HG02798 (cell line): Measurements from ENCODE around the gene TMEM42.
"Not testable (repeated sequence)": the region's sequence is repeated elsewhere in the genome, so short reads cannot be mapped to it uniquely, and the experiment has no call there.

ENCODE experiments used
- ATAC-seq: cut with Tn5 transposase; IDR thresholded peaks from one replicate; pipeline ENCODE4 v1.9.1; 2021; ENCODE audit warnings: mild to moderate bottlenecking; ENCODE audit not compliant: unreplicated experiment, poor library complexity

TMEM42 gene

GRCh38 chr3:44861412-44862225 lies at the start of gene TMEM42:
Gene TMEM42 (plus strand): TSS chr3:44861912. CDS start chr3:44861925, 13 bp downstream.
- peak; percentile 97 for ATAC-seq

GRCh38 chr3:44814751-44815150 lies 47.0 kb upstream of the TMEM42 start:
- no peak for ATAC-seq

GRCh38 chr3:44816334-44816733 lies 45.4 kb upstream of the TMEM42 start:
- ATAC-seq, result not testable (repeated sequence)

DNA sequence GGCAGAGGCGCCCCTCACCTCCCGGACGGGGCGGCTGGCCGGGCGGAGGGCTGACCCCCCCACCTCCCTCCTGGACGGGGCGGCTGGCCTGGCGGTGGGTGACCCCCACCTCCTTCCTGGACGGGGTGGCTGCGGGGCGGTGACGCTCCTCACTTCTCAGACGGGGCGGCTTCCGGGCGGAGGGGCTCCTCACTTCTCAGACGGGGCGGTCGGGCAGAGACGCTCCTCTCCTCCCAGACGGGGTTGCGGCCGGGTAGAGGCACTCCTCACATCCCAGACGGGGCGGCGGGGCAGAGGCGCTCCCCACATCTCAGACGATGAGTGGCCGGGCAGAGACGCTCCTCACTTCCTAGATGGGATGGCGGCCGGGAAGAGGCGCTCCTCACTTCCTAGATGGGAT lies 40.5 kb upstream of the TMEM42 start:
- ATAC-seq, result not testable (repeated sequence)

GRCh38 chr3:44825264-44825925 lies 36.3 kb upstream of the TMEM42 start:
- ATAC-seq, result no peak

GRCh38 chr3:44827196-44827595 lies 34.5 kb upstream of the TMEM42 start:
- no peak for ATAC-seq

- no peak for ATAC-seq
Measured at GRCh38 chr3:44831232-44831631, 30.5 kb upstream of the TMEM42 start.

GRCh38 chr3:44832032-44832431 lies 29.7 kb upstream of the TMEM42 start:
- ATAC-seq, result no peak

DNA sequence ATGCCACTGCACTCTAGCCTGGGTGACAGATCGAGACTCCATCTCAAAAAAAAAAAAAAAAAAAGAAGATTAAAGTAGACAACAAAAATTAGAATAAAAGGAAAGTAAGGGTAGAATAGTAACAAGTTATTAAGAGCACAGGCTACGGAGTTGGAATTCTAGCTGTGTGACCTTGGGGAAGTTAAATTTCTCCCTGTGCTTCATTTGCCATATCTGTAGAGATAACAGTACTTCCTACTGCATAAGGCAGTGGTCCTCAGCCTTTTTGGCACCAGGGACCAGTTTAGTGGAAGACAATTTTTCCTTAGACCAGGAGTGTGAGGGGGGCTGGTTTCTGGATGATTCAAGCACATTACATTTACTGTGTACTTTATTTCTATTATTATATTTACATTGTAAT lies 28.7 kb upstream of the TMEM42 start:
- ATAC-seq, result no peak

GRCh38 chr3:44833394-44833793 lies 28.3 kb upstream of the TMEM42 start:
- no peak for ATAC-seq

DNA sequence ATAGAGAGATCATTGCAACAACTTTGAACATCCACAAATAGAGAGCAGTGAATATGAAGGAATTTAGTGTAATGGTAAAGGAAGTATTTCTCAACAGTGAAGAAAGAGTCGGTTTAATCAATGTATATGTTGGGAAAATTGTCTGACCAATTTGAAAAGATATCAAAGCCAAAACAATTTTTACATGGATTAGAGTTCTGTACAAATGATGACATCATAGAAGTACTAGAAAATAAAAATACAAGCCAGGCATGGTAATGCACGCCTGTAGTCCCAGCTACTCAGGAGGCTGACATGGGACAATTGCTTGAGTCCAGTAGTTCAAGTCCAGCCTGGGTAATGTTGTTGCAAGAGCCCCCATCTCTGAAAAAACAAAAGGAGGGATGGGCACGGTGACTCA lies 26.0 kb upstream of the TMEM42 start:
- ATAC-seq, result no peak

- ATAC-seq, result no peak
Measured at GRCh38 chr3:44842376-44842775, 19.3 kb upstream of the TMEM42 start.

DNA sequence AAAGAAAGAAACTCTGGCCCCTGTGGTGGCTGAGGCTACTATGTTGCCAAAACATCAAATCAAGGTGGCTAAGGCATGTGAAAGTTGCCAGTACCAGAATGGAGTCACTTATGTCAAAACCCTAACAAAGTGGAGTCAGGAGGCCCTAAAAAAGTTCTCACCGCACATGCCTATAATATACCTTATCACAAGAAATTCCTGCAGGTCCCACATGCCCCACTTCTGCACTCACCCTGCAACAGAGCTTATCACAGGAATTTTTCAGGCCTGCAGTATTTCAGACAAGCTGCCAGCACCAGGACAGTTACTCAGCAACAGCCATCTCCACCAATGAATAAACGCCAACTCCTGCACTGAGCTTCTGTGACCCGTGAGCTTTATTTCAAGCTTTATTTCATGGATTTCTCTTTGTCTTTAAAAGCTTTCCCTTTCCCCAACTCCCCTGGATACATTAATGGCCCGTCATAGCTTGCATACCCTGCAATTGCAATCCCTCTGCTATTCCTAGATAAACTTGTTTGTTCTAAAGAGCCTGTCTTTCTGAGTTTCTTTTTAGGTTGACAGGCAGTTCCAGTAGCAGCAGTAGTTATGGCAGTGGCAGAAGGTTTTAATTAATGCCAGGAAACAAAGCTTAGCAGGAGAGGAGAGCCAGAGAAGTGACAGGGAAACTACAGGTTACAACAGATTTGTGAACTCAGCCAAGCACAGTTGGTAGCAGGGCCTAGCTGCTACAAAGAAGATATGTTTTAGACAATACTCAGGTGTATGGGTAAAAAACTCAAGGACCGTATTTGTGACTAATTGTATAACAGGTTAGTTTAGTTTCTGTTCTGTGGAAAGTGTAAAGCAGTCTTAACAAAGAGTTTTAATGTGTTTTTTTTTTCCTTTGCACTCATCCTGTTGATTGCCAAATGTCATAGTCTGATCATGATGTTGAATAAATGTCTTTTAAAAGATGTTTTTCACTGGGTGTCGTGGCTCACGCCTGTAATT lies 15.9 kb upstream of the TMEM42 start:
- ATAC-seq, result no peak

- ATAC-seq, result no peak
Measured at GRCh38 chr3:44848634-44849033, 13.1 kb upstream of the TMEM42 start.

GRCh38 chr3:44856663-44857062 lies 5.0 kb upstream of the TMEM42 start:
- ATAC-seq, result not testable (repeated sequence)

GRCh38 chr3:44860117-44860516 lies 1.6 kb upstream of the TMEM42 start:
- no peak for ATAC-seq

GRCh38 chr3:44862226-44862637 lies 520 bp downstream of the TMEM42 start:
- ATAC-seq, result peak; percentile 32

- no peak for ATAC-seq
Measured at GRCh38 chr3:44865272-44866035, 3.7 kb downstream of the TMEM42 start.

- no peak for ATAC-seq
Measured at GRCh38 chr3:44867421-44868111, 5.9 kb downstream of the TMEM42 start.
